Right forelimb (tissue), 1 donor: ENCODE measurements around the gene RAI1.

Source experiments
- DNase-seq: peaks from one replicate; pipeline ENCODE4 v3.0.0-alpha.2; 2018

RAI1 gene

GRCh38 chr17:17754719-17755686 lies 73.7 kb downstream of the RAI1 start:
- no peak for DNase-seq

GRCh38 chr17:17755715-17756114 lies 74.5 kb downstream of the RAI1 start:
- no peak for DNase-seq

- no peak for DNase-seq
These were observed 76.1 kb downstream of the RAI1 start for GRCh38 chr17:17757391-17757791.

- DNase-seq: no peak
These were observed 76.9 kb downstream of the RAI1 start for GRCh38 chr17:17757956-17758845.

- DNase-seq: no peak
These were observed 77.8 kb downstream of the RAI1 start for GRCh38 chr17:17758941-17759563.

- DNase-seq: no peak
These were observed 79.1 kb downstream of the RAI1 start for GRCh38 chr17:17760350-17760749.

GRCh38 chr17:17760872-17761550 lies 79.8 kb downstream of the RAI1 start:
- DNase-seq: no peak

- no peak for DNase-seq
These were observed 80.9 kb downstream of the RAI1 start for GRCh38 chr17:17761894-17762743.

- DNase-seq: no peak
These were observed 81.5 kb downstream of the RAI1 start for GRCh38 chr17:17762744-17763105.

- DNase-seq: peak; percentile 49
These were observed 81.9 kb downstream of the RAI1 start for GRCh38 chr17:17763136-17763535.

GRCh38 chr17:17763734-17764133 lies 82.5 kb downstream of the RAI1 start:
- no peak for DNase-seq

GRCh38 chr17:17765359-17766076 lies 84.3 kb downstream of the RAI1 start:
- no peak for DNase-seq

GRCh38 chr17:17766077-17766743 lies 85.0 kb downstream of the RAI1 start:
- no peak for DNase-seq

GRCh38 chr17:17766744-17767120 lies 85.5 kb downstream of the RAI1 start:
- DNase-seq: no peak

GRCh38 chr17:17767154-17767869 lies 86.1 kb downstream of the RAI1 start:
- no peak for DNase-seq

GRCh38 chr17:17767887-17768418 lies 86.7 kb downstream of the RAI1 start:
- DNase-seq: no peak

GRCh38 chr17:17768424-17769088 lies 87.3 kb downstream of the RAI1 start:
- no peak for DNase-seq

- no peak for DNase-seq
These were observed 88.8 kb downstream of the RAI1 start for GRCh38 chr17:17769869-17770631.
